GM21447 (cell line): ENCODE measurements around the gene PPT1.

Experiments used
- ATAC-seq: cut with Tn5 transposase; IDR thresholded peaks from one replicate; pipeline ENCODE4 v1.9.1; 2021; ENCODE audit not compliant: unreplicated experiment

Gene PPT1

DNA sequence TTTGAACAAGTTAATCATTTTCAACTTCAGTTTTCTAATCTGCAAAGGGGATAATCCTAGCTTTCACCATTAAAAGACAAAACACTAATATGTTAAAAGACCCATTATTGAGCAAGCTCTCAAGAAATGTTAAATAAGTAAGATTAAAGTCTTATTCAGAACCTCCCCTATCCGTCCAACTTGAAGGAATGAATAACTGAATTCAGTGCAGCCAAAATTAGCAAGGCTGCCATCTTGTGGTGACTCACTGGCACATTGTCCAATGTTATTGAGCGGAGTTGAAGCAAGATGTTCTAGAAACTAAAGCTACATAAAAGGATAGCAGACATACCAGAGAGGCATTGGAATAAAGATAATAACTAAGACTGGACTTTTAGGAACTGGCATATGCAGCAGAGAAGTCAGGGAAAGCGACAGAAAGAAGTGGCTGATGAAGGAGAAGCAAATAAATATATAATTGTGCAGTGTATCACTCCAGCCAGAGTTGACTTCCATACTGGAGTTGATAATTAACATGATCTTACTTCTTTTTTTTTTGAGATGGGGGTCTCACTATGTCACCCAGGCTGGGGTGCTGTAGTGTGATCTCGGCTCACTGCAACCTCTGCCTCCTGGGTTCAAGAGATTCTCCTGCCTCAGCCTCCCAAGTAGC is 64.7 kb downstream of the PPT1 start:
- ATAC-seq = no peak

DNA sequence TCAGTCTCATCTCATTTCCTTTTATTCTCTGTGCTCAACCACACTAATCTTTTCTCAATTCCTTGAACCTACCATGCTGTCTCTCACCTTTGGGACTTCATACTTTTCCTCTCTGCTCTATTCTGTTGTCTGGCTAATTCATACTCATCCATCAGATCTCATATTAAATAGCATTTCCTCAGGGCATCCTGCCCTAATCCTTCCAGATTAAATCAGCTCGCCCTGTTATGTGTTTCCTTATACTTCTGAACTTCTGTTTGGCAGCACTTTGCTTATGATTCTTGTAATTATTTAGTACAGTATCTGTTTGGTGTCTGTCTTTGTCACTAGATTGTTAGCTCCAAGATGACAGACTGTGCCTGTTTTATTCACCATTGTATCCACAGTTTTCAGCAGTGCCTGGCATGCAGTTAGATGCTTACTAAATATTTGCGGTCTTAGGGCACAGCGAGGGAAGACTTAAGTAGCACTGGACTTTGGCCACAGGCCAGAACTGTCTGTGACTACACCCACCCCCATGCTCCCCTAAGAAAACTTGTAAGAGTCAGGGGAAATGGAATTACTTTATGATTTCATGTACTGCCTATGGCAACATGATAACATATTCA is 66.4 kb downstream of the PPT1 start:
- ATAC-seq = no peak

DNA sequence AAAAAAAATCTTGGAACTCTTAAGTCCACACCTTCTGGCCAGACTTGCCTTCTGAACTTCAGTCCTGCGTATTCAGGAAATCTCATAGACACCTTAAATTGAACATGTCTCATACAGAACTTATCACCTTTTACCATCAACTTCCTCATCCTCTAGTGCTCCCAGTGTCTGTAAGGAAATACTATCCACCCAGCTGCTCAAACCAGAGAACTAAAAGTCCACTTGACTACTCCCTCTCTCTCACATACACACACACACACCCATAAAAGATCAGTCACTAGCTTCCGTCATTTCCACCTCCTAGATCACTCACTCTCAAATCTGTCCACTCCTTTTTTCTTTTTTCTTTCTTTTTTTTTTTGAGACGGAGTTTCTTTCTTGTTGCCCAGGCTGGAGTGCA is 67.4 kb downstream of the PPT1 start:
- ATAC-seq = no peak

DNA sequence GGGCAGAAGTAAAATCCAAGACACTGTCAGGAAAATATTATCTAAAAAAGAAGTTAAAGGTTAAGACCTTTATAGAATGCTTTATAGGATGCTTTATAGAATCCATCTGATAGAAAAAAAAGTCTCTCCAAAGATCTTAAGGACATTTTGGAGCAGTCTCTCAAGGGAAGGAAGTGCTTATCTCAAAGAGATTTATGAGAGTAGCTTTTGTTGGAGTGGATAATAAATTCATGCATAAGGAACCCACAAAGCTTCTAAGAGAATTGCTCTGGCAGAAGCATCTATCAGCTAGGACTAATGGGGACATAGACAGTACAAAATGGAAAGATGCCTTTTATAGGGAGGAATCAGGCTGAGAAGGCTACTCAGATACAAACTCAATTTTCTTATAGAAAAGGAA is 69.4 kb downstream of the PPT1 start:
- no peak for ATAC-seq

DNA sequence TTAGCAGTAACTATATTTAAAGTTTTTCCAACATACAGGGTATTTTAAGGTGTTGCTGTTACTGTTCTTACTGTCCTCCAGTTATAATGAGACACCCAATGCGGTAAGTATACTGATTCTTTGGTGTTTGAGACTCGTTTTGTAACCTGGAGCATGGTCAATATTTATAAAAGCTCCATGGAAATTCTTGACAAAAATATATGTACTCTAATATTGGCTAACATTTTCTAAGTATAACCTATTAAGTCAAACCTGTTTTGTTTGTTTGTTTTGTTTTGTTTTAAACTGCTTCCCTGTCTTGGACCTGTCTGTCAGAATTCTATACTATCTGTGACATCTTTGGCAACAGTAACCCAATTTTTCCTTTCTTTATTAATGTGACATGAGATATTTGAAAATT is 72.4 kb downstream of the PPT1 start:
- no peak for ATAC-seq

DNA sequence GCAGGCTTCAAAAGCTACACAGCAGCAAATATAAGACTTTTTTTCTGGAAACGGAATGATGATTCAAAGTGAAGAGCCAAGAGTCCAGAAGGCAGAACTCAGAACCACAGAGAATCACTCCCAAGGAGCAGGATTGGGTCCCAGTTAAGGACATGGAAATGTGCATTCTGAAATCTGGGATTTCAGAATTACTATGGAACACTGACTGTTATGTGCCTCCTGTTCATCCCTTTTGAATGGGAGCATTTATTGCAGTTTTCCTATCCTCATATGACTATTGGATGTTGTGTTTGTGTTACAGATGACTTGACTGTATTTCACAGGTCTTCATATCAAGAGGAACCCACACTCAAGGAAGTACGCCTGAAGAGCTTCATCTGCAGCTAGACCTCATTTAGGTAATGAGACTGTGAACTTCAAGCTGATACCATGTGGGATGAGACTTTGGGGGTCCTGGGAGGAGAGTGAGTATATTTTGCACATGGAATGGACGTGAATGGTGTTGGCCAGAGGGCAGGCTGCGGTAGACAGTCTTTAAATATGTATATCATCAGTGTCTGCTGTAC is 73.6 kb downstream of the PPT1 start:
- no peak for ATAC-seq
